Measurements from ENCODE around the gene PLA2G2F.

DNA sequence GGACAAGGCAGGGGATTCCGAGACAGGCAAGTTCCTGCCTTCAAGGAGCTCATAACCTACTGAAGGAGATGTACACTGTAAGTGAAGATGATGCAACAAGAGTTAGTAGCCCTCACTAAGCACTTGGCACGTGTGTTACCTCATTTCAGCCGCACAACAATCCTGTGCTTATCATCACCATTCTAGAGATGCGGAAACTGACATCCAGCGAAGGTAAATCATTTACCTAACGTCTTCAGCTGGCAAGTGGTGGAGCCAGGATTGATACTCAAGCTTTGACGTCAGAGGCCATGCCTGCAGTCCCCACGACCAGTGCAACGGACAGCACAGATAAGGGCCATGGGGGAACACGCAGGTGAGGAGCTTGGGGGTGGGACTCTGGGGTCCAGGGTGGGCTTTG, 43.9 kb downstream of the PLA2G2F start:
- TF ChIP-seq, protein P1, sequence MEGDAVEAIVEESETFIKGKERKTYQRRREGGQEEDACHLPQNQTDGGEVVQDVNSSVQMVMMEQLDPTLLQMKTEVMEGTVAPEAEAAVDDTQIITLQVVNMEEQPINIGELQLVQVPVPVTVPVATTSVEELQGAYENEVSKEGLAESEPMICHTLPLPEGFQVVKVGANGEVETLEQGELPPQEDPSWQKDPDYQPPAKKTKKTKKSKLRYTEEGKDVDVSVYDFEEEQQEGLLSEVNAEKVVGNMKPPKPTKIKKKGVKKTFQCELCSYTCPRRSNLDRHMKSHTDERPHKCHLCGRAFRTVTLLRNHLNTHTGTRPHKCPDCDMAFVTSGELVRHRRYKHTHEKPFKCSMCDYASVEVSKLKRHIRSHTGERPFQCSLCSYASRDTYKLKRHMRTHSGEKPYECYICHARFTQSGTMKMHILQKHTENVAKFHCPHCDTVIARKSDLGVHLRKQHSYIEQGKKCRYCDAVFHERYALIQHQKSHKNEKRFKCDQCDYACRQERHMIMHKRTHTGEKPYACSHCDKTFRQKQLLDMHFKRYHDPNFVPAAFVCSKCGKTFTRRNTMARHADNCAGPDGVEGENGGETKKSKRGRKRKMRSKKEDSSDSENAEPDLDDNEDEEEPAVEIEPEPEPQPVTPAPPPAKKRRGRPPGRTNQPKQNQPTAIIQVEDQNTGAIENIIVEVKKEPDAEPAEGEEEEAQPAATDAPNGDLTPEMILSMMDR (IDR thresholded peaks at IDR 0.05), result no peak
- TF ChIP-seq POLR2AphosphoS5 (IDR thresholded peaks at IDR 0.05) (no peak), EP300 (IDR thresholded peaks at IDR 0.05) (no peak), POLR2A (IDR thresholded peaks at IDR 0.05) (no peak)

Data from stomach (tissue), 4 donors.